ENCODE results near the gene CLUH.

GRCh38 chr17:2750721-2751120 lies 39.2 kb upstream of the CLUH start:
- TF ChIP-seq CTCF (IDR thresholded peaks at IDR 0.05; ENCODE audit: low read length) (no peak), EZH2 (optimal IDR thresholded peaks at IDR 0.05; ENCODE audit: low read depth, low read length) (no peak), EZH2phosphoT487 (IDR thresholded peaks at IDR 0.05; ENCODE audit: low read length) (no peak)

Measured in MM.1S (cell line).